Kidney (tissue), 14 donors: ENCODE data around the gene RANBP1. TPM values are rescaled to one million over a fixed set of nuclear protein-coding genes. Genes with fewer than 3 reads are reported as not detected.

Experiments used
- DNase-seq, 5 donors: peaks; one replicate each; pipeline ENCODE4 v3.0.0-alpha.2; 2013 to 2020
- FAIRE-seq: peaks from 2 replicates; lab custom pipeline; 2012; peaks lifted over from hg19 to GRCh38; lab: Jason Lieb, UNC
- H3K27ac ChIP-seq, 2 donors: one replicate each; pipeline ENCODE4 v1.7.0; 2013; ENCODE audit warnings: low read depth in 2 of 2, low read length in 2 of 2, inconsistent platforms in 1 of 2
- H3K27me3 ChIP-seq: one replicate; pipeline ENCODE4 v1.7.1; 2013; ENCODE audit warnings: low read length, inconsistent platforms; ENCODE audit not compliant: control insufficient read depth, insufficient read depth
- H3K36me3 ChIP-seq, 3 donors: one replicate each; pipeline versions ENCODE4 v1.7.0 to v1.7.1; 2013; ENCODE audit warnings: low read length in 3 of 3, control low read depth in 1 of 3, inconsistent platforms in 1 of 3; ENCODE audit not compliant: insufficient read depth in 3 of 3, control insufficient read depth in 2 of 3
- H3K4me1 ChIP-seq, 3 donors: one replicate each; pipeline versions ENCODE4 v1.7.0 to v1.7.1; 2013; ENCODE audit warnings: low read length in 3 of 3, inconsistent platforms in 1 of 3, low read depth in 1 of 3; ENCODE audit not compliant: control insufficient read depth in 2 of 3, insufficient read depth in 2 of 3
- H3K4me3 ChIP-seq, 3 donors: one replicate each; pipeline versions ENCODE4 v1.7.0 to v1.8.1; 2013; ENCODE audit warnings: low read length in 3 of 3, control low read depth in 1 of 3, inconsistent platforms in 1 of 3
- H3K9ac ChIP-seq, 3 donors: one replicate each; pipeline versions ENCODE4 v1.7.0 to v1.7.1; 2013; ENCODE audit warnings: low read length in 3 of 3, control low read depth in 1 of 3, inconsistent platforms in 1 of 3
- H3K9me3 ChIP-seq, 3 donors: one replicate each; pipeline versions ENCODE4 v1.7.0 to v1.7.1; 2013; ENCODE audit warnings: low read length in 3 of 3, control low read depth in 1 of 3, inconsistent platforms in 1 of 3; ENCODE audit not compliant: control insufficient read depth in 2 of 3, insufficient read depth in 1 of 3
- CTCF ChIP-seq: IDR thresholded peaks from 3 replicates; pipeline ENCODE4 v1.5.1; 2012; ENCODE audit warnings: mild to moderate bottlenecking, moderate library complexity, borderline replicate concordance; ENCODE audit not compliant: insufficient read depth; ENCODE audit errors: extremely low read depth
- intact Hi-C: fragments of 100-400 bp; cut with DNase I; formaldehyde crosslinking; loops from one replicate; pipeline ENCODE4 v1.11.1; 2022
- polyA plus RNA-seq: library from polyadenylated mRNA; stranded (reverse); fragments of 350-450 nt; fragmentation: Illumina TruSeq; extraction: RNeasy Lipid Tissue Mini Kit (QIAGEN cat#74804); gene quantifications from one replicate; pipeline ENCODE4 v1.2.3, GENCODE V29; 2014; ENCODE audit warnings: low read depth, low replicate concordance; ENCODE audit not compliant: insufficient read depth
- total RNA-seq: library from RNA; stranded (reverse); fragmentation: NEBNext Ultra II Directional; extraction: Animal tissue kit (Norgen Biotek cat#: 25700); gene quantifications from one replicate; pipeline ENCODE4 v1.2.1, GENCODE V29; 2021
- donor health status: control.
- donor health status: control.
- donor health status: control.
- donor health status: control.
- donor health status: control.
- donor health status: DM: yes; HTN: yes; CAD: no.
- donor health status: Normal renal cell carcinoma (clear cell type).

Gene RANBP1
- total and polyA plus RNA-seq, 2 donors from 2014 or later = 67.2 to 80.5 TPM

- intact Hi-C loops = loop anchor here (10.0 kb wide), 1 partner anchor 144 kb away; no protein-coding TSS in a partner anchor
- TF ChIP-seq CTCF = no peak
- FAIRE-seq (no peak), DNase-seq (no peak)
- H3K36me3 ChIP-seq = no peaks in the 10 kb centered on the region
- no peak within 1 kb of the TSS for H3K27ac ChIP-seq
- no peaks in the 10 kb centered on the region for H3K4me1 ChIP-seq
- no peak within 1 kb of the TSS for H3K9ac ChIP-seq
- H3K9me3 ChIP-seq = no peaks in the 10 kb centered on the region
- H3K27me3 ChIP-seq = no peaks in the 10 kb centered on the region
- no peak within 1 kb of the TSS for H3K4me3 ChIP-seq
Observed at GRCh38 chr22:20150381-20151275, 34.7 kb downstream of the RANBP1 start, which contains the start of gene CCDC188. CCDC188 (minus strand) TSS chr22:20151055; CDS start chr22:20150986, 69 bp downstream.

- no peak overlapping the region for H3K4me3 ChIP-seq
- FAIRE-seq = no peak
- DNase-seq = no peak
- H3K4me1 ChIP-seq = no peaks in the 10 kb centered on the region
- TF ChIP-seq CTCF = no peak
- H3K9me3 ChIP-seq = no peaks in the 10 kb centered on the region
- no peaks in the 10 kb centered on the region for H3K36me3 ChIP-seq
- H3K27me3 ChIP-seq = no peaks in the 10 kb centered on the region
- H3K27ac ChIP-seq = no peak overlapping the region
- intact Hi-C loops = loop anchor here (10.0 kb wide), 1 partner anchor 144 kb away; no protein-coding TSS in a partner anchor
- H3K9ac ChIP-seq = no peak overlapping the region
Observed at GRCh38 chr22:20151276-20151588, 35.3 kb downstream of the RANBP1 start.

- Histone ChIP-seq H3K4me1 (no peaks in the 10 kb centered on the region), H3K36me3 (no peaks in the 10 kb centered on the region), H3K27ac (no peak overlapping the region), H3K27me3 (no peaks in the 10 kb centered on the region), H3K9me3 (no peaks in the 10 kb centered on the region), H3K4me3 (no peak overlapping the region), H3K9ac (no peak overlapping the region)
- no peak for FAIRE-seq
- DNase-seq = no peak
- TF ChIP-seq CTCF = no peak
- intact Hi-C loops = loop anchor here (10.0 kb wide), 1 partner anchor 142 kb away; no protein-coding TSS in a partner anchor
Observed at GRCh38 chr22:20152464-20152890, 36.6 kb downstream of the RANBP1 start.
